ENCODE data around the gene NR2C2. TPM values are rescaled to one million over a fixed set of nuclear protein-coding genes. Genes with fewer than 3 reads are reported as not detected.

NR2C2 gene
- total and polyA plus RNA-seq, 3 donors from 2014 or later = 52.6 to 87.5 (median 85.2) TPM

DNA sequence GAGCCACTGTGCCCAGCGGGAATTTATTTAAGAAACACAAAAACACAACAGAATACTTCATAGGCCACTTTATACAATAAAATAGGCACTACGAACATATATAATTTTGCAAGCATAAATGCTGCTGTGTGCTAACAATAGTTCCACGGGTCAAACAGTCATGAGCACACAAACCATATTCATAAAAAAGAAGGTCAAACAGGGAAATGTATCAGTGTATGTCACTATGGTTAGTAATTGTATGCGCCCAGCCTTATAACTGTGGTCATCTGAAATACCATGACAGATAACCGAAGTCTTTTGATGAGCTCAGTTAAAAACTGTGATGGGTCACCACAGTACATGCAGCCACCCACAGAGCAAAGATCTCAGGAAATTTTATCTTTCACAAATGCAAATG, 38.1 kb upstream of the NR2C2 start:
- intact Hi-C loops (cut with DNase I; ENCODE audit: low total_unique reads) = no loop called here
- no peaks in the 10 kb centered on the region for H3K36me3 ChIP-seq (ENCODE audit: low read depth, missing control alignments)
- TF ChIP-seq CTCF (IDR thresholded peaks at IDR 0.05) (no peak), POLR2A (IDR thresholded peaks at IDR 0.05) (no peak)
- 94 to 97% methylated on average over 5 of the region's 5 CpGs for WGBS, 2 donors
- DNase-seq = no peak
- H3K27ac ChIP-seq = no peak overlapping the region
- no peaks in the 10 kb centered on the region for H3K9me3 ChIP-seq
- H3K4me3 ChIP-seq = no peak overlapping the region
- no peaks in the 10 kb centered on the region for H3K27me3 ChIP-seq
- H3K4me1 ChIP-seq = peaks cover 5% of the 10 kb centered on the region

DNA sequence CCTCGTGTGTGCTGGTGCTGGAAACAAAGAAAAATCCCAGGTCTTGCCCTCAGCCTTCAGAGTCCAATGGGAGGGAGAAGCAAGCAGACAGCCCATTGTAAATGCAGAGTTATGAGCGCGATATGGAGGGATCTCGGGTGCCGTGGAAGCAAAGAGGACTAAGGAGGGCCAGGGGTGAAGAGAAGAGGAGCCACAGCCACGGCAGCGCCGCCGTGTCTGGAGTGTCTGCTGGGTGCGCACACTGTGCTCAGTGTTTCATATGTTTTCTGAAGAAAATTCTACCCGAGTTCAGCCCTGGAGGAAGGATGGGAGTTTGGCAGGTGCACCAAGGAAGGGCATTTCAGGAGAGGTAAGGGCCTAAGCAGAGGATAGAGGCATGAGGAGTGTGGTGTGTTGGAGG, 35.7 kb upstream of the NR2C2 start:
- DNase-seq = no peak
- H3K27ac ChIP-seq = no peak overlapping the region
- H3K4me1 ChIP-seq = peaks cover 5% of the 10 kb centered on the region
- H3K4me3 ChIP-seq = no peak overlapping the region
- no peaks in the 10 kb centered on the region for H3K36me3 ChIP-seq (ENCODE audit: low read depth, missing control alignments)
- H3K27me3 ChIP-seq = no peaks in the 10 kb centered on the region
- WGBS, 2 donors = 92 to 97% methylated on average over 11 of the region's 11 CpGs
- TF ChIP-seq POLR2A (IDR thresholded peaks at IDR 0.05) = no peak
- TF ChIP-seq CTCF (IDR thresholded peaks at IDR 0.05) = no peak
- H3K9me3 ChIP-seq = no peaks in the 10 kb centered on the region
- intact Hi-C loops (cut with DNase I; ENCODE audit: low total_unique reads) = loop anchor here (10.0 kb wide), 1 partner anchor 117 kb away; no protein-coding TSS in a partner anchor

DNA sequence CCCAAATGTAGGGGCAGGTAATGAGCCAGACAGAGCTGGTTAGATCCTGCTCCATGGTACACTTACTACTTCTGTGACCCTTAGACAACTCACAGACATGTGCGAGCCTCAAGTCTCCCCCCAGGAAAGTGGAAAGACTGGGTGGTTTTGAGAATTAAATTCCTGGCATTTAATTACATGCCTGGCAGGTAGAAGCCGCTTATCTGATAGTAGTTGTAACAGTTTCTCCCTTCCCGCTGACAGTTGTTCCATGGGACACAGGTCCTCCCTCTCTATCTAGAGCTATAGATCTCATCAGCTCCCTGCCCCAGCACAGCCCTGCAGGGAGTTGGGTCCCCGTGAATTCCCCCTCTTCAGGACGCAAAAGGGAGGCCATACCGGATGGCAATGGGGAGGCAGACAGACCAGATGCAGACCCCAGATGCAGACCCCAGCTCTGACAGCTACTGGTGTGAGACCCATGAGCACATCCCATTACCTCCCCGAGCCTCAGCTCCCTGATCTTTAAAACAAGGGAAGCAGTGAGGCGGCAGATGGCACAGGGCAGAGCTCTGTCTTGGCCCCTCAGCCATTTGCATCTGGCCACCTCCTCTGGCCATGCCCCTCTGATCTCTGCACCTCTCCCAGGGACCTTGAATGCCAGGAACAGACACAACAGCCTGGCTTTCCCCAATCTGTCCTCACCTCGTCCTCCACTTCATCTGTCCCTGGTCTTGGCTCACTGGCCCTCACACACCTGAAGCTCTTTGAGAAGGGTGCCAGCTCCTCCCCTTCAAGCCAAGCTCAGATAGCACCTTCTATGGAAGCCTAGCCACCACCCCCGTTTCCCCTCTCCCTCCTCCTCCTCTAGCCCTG, 34.1 kb upstream of the NR2C2 start:
- H3K9me3 ChIP-seq = no peaks in the 10 kb centered on the region
- H3K4me1 ChIP-seq = no peaks in the 10 kb centered on the region
- H3K27me3 ChIP-seq = no peaks in the 10 kb centered on the region
- no peak overlapping the region for H3K27ac ChIP-seq
- TF ChIP-seq CTCF (IDR thresholded peaks at IDR 0.05) (no peak), POLR2A (IDR thresholded peaks at IDR 0.05) (no peak)
- intact Hi-C loops (cut with DNase I; ENCODE audit: low total_unique reads) = loop anchor here (10.0 kb wide), 1 partner anchor 118 kb away; no protein-coding TSS in a partner anchor
- no peaks in the 10 kb centered on the region for H3K36me3 ChIP-seq (ENCODE audit: low read depth, missing control alignments)
- 84 to 87% methylated on average over 8 to 10 of the region's 10 CpGs for WGBS, 2 donors
- peak; percentile 7 for DNase-seq
- H3K4me3 ChIP-seq = no peak overlapping the region

DNA sequence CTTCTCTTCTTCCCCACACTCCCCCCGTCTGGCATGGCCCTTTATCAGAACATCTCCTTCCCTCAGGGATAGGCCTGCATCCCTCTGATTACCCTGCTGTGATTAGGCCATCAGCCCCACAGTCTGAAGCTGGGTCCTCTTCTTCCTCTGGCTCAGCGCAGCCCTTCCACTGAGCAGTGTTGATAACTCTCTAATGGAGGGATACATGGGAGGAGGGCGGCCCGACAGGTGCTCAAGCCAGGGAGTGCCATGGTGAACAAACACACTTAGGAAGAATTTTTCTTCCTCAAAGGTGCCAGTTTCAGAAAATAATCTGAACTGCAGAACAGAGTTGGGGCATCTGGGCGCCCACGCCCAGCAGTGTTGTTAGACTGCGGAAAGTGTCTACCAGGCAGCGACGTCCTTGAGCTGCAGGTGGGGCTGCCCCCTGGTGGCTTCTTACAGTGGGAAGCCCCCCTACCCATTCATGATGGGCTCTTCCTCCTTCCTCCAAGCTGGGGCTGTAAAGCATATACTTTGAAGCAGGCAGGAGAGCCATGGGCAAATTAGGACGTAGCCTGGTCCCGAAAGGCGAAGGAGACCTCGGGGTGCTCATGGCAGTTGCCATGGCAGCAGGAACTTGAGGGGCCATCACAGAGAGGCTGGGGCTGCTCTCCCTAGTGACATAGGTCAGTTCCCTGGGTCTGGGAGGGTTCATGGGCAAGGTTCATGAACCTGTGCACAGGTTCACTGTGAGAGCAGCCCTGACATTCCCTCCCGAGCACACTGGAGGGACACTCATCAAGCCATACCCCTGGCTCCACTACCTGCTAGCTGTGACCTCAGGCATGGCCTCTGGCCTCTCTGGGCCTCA, 33.2 kb upstream of the NR2C2 start:
- H3K36me3 ChIP-seq (ENCODE audit: low read depth, missing control alignments) = no peaks in the 10 kb centered on the region
- H3K4me1 ChIP-seq = no peaks in the 10 kb centered on the region
- H3K27me3 ChIP-seq = no peaks in the 10 kb centered on the region
- H3K27ac ChIP-seq = no peak overlapping the region
- DNase-seq = peak; percentile 9
- whole genome bisulfite sequencing, 2 donors = 86 to 92% methylated on average over 13 of the region's 14 CpGs
- intact Hi-C loops (cut with DNase I; ENCODE audit: low total_unique reads) = loop anchor here (10.0 kb wide), 1 partner anchor 119 kb away; no protein-coding TSS in a partner anchor
- TF ChIP-seq POLR2A (IDR thresholded peaks at IDR 0.05) (no peak), CTCF (IDR thresholded peaks at IDR 0.05) (no peak)
- H3K4me3 ChIP-seq = no peak overlapping the region
- no peaks in the 10 kb centered on the region for H3K9me3 ChIP-seq
